ENCODE results near the gene GSTK1.
"Not testable (repeated sequence)": the region's sequence is repeated elsewhere in the genome, so short reads cannot be mapped to it uniquely, and the experiment has no call there.

GSTK1 gene

GRCh38 chr7:143239813-143240212, 23.4 kb upstream of the GSTK1 start:
- no peak for DNase-seq

GRCh38 chr7:143240291-143241168, 22.7 kb upstream of the GSTK1 start:
- peak; percentile 71 for DNase-seq

- DNase-seq: no peak
Observed at GRCh38 chr7:143242306-143242705, 20.9 kb upstream of the GSTK1 start.

GRCh38 chr7:143243111-143243510, 20.1 kb upstream of the GSTK1 start:
- no peak for DNase-seq

GRCh38 chr7:143243614-143244013, 19.6 kb upstream of the GSTK1 start:
- DNase-seq: no peak

- DNase-seq: no peak
Observed at GRCh38 chr7:143244321-143244720, 18.9 kb upstream of the GSTK1 start.

DNA sequence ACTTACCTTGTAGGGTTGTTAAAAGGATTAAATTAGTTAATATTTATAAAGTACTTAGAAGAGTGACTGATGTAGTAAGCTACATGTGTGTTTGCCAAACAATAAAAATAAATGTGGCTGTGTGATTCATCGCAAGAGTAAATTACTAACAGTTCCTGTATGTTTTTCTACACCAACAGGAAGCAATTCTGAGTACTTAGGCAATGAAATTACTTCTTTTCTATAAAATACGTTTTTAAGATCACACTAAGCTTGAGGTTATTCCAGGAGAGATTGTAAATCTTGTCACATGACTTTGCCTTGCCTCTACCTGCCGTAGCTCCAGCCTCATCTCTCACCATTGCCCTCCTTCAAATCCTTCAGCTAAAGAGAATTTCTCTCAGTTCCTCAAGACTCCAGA, 18.1 kb upstream of the GSTK1 start:
- no peak for DNase-seq

DNA sequence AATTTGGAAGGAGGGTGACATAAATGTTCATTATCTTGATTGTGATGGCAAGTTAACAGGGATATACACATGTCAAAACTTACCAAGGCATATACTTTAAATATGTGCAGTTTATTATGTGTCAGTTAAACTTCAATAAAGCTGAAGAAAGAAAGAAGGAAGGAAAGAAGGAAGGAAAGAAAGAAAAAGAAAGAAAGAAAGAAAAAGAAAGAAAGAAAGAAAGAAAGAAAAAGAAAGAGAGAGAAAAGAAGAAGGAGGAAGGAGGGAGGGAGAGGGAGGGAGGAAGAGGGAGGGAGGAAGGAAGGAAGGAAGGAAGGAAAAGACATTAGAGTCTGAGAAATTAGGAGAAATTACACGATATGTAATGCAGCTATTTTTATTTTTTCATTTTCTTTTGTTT, 15.9 kb upstream of the GSTK1 start:
- DNase-seq: no peak

GRCh38 chr7:143248761-143249354, 14.4 kb upstream of the GSTK1 start:
- DNase-seq: no peak

DNA sequence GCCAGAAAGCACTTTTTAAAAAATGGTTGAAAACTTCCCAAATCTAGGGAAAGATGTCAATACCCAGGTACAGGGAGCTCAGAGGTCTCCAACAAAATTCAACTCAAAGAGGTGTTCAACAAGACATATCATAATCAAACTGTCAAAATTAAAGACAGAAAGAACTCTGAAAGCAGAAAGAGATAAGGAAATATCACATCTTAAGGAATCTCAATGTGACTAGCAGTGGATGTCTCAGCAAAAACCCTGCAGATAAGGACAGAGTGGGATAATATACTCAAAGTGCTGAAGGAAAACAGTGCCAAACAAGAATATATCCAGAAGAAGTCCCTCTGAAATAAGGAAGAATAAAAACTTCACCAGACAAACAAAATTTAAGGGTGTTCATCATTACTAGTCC, 13.0 kb upstream of the GSTK1 start:
- no peak for DNase-seq

DNA sequence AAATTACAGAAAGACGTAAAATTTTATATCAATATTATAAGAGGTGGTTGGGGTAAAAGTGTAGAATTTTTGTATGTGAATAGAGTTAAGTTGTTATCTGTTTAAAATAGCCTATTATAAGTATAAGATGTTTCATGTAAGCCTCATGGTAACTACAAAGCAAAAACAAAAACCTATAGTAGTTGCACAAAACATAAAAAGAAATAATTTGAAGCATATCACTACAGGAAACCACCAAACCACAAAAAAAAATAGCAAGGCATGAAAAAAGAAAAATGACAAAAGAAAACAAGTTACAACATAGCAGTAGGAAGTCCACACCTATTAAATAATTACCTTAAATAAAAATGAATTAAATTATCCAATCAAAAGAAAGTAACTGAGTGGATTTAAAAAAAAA, 12.4 kb upstream of the GSTK1 start:
- peak; percentile 85 for DNase-seq

DNA sequence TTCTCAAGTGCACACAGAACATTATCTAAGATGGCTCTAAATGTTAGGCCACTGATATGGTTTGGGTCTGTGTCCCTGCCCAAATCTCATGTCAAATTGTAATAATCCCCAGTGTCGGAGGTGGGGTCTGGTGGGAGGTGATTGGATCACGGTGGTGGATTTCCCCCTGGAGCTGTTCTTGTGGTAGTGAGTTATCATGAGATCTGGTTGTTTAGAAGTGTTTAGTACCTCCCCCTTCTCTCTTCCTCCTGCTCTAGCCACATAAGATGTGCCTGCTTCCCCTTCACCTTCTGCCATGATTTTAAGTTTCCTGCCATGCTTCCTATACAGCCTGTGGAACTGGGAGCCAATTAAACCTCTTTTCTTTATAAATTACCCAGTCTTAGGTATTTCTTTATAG, 11.2 kb upstream of the GSTK1 start:
- peak; percentile 24 for DNase-seq

GRCh38 chr7:143255564-143255963, 7.7 kb upstream of the GSTK1 start:
- no peak for DNase-seq

DNA sequence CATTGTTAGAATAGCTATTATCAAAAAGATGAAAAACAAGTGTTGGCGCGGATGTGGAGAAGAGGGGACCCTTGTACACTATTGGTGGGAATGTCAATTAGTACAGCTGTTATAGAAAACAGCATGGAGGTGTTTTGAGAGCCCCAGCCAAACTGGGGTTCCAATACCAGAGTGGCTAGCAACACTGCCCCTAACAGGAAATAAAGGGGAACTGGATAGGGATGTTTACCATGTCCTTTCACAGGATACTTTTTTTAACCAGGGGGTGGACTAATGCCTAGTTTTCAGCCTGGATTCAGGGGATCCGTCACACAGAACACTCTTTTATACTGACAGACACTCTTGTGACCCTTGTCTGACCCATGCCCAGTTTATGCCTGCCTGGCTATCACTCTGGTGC, 6.9 kb upstream of the GSTK1 start:
- no peak for DNase-seq

DNA sequence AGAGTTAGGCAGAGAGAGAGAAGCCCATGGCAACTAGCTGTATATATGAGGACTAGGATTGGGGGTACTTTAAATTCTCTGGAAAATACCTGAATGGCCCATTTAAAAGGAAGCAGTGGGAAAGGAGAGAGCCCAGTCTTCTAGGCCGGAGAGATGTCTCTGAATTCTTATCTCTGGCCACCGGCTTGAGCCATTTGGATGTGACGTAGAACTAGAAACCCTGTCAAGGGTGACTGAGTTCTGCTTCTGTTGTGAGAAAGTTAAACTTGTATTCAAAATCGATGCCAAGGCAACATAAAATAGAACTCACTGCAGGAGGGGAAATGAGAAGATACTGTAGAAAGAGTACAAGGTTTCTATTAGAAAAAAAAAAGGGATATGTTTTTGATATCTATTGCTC, 6.3 kb upstream of the GSTK1 start:
- DNase-seq: no peak

- no peak for DNase-seq
Observed at GRCh38 chr7:143257501-143257900, 5.7 kb upstream of the GSTK1 start.

DNA sequence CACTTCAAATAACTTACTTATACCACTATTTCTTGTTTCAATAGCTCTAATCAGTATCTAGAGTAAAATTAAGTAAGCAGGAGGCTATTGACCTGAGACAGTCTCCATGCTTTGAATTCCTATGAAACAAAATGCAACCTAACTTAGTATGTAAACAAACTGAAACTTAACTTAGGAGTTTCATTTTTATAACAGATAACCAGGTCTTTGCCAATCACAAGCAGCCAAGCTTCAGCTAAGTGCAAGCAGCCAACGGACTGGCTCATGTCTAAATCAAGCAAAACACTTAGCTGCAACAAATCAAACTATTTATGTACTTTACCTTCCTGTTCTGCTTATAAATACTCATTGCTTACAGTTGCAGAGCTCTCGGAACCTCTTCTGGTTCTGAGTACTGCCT, 4.4 kb upstream of the GSTK1 start:
- peak; percentile 22 for DNase-seq

DNA sequence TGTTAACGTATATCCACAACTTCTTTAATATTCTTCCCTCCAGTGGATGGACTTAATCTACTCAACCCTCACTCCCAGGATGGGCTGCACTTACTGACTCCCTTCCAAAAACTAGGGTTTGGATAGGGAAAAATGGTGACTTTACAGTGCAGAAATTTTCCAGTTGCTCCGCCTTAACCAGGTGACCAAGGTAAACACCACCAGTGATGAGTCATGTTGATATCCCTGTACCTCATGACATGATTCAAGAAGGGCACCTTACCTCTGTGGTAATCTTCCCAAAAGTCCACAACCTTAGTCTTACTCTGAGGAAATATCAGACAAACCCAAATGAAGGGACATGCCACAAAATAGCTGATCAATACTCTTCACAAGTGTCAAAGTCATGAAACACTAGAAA, 3.5 kb upstream of the GSTK1 start:
- no peak for DNase-seq

GRCh38 chr7:143261901-143262300, 1.3 kb upstream of the GSTK1 start:
- DNase-seq: no peak

- DNase-seq: not testable (repeated sequence)
Observed at GRCh38 chr7:143264196-143264568, 941 bp downstream of the GSTK1 start.

DNA sequence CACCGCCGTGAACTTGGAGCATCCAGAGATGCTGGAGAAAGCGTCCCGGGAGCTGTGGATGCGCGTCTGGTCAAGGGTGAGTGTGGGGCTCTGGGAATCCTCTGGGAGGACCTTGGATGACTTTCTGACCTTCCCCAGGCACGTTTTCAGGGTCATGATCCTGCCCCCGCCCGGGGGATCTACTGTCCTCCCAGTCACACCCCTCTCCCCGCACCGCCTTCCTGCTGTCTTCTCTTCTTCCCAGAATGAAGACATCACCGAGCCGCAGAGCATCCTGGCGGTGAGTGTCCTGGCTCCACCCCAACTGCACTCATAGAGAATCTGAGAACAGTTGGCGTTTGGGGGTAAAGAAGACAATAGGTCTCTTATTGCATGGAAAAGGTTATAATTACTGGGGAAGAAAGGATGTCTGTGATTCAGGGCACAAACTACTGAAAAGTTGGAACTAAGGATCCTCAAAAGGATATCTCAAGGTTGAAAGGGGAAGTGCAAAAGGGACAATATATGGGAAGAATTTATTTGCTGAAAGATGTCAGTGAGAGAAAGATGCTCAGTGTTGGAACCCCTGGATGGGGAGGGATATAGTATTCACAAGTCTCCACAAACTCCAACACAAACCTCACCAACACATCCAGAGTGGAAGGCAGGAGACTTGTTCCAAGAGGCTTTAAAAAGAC, 1.9 kb downstream of the GSTK1 start:
- DNase-seq: no peak

DNA sequence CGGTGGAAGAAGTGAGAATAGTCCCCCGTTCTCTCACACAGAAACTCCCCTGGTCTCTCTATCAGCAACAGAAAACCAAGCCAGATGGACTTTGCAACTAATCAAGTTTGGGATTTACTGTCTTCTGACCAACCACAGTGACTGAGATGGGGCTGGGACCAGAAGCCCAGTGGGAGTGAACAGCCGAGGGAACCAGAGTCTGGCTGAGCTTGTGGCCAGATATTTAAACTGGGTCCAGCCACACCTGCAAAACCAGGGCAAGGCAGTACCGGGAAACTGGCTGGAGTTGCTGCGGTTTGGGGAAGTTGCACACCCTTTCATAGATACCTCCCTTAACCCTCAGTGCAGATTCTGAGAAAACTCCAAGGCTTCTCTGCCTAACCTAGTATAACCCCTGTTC, 6.0 kb downstream of the GSTK1 start:
- DNase-seq: no peak

DNA sequence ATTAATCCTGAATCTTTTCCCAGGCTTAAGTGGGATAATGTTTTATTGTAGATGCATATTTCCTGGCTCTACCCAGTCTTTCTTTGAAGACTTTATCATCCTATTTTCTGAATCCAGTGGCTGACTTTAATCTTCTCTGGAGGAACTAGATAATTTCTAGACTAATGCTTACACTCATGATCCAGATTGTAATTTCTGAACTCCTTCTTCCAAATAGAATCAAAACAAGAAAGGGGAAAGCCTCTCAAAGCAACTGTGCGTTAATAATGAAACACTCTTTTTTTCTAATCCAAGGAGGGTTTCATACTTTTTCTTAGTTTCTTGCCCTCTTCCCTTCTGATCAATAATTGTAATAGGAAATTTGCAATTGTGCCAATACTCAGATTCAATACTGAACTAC, 8.0 kb downstream of the GSTK1 start:
- no peak for DNase-seq

DNA sequence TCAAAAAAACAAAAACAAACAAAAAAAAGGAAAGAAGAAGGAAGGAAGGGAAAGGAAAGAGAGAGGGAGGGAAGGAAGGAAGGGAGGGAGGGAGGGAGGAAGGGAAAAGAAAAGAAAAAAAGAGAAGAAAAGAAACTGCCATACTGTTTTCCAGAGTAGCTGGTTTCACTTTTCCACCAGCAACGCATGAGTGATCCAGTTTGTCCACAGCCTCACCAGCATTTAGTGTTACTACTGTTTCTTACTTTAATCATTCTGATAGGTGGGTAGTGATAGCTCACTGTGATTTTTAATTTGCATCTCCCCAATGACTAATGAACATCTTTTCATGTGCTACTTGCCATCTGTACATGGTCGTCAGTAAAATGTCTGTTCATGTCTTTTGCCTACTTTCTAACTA, 9.6 kb downstream of the GSTK1 start:
- no peak for DNase-seq
